ENCODE results near the gene CAMK2A. TPM values are rescaled to one million over a fixed set of nuclear protein-coding genes. Genes with fewer than 3 reads are reported as not detected.

The CAMK2A gene
- total RNA-seq, 1 experiment from 2014 or later: 0.13 TPM

DNA sequence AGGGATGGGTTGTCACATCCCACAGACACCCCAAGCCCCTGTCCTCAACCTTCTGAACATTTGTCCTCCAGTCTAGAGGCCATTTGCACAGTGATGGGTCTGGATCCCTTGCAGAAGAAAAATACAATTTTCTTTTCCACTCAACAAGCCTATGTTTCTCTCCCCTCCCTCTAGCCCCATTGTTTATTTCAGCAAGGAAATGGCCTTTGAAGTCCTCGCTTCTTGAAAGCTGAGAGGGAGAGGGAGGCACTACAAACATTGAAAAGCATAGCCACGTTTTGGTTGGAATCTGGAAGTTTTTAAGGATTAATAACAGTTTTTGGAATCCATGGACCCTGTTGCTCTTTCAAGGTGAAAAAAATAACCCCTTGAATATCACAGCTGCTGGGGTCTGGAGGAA, 37.1 kb upstream of the CAMK2A start:
- POLR2A ChIA-PET (ENCODE audit: unreplicated experiment): no interaction called here
- no peak for TF ChIP-seq EZH2 (IDR thresholded peaks at IDR 0.05; ENCODE audit: low read depth)
- TF ChIP-seq, protein P1, sequence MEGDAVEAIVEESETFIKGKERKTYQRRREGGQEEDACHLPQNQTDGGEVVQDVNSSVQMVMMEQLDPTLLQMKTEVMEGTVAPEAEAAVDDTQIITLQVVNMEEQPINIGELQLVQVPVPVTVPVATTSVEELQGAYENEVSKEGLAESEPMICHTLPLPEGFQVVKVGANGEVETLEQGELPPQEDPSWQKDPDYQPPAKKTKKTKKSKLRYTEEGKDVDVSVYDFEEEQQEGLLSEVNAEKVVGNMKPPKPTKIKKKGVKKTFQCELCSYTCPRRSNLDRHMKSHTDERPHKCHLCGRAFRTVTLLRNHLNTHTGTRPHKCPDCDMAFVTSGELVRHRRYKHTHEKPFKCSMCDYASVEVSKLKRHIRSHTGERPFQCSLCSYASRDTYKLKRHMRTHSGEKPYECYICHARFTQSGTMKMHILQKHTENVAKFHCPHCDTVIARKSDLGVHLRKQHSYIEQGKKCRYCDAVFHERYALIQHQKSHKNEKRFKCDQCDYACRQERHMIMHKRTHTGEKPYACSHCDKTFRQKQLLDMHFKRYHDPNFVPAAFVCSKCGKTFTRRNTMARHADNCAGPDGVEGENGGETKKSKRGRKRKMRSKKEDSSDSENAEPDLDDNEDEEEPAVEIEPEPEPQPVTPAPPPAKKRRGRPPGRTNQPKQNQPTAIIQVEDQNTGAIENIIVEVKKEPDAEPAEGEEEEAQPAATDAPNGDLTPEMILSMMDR (conservative IDR thresholded peaks at IDR 0.05): no peak
- Histone ChIP-seq H3F3A (ENCODE audit: insufficient read depth, low read depth) (peaks cover 10% of the 10 kb centered on the region), H3K9me3 (ENCODE audit: insufficient read depth, low read depth) (no peaks in the 10 kb centered on the region), H3K79me2 (ENCODE audit: low read depth) (no peaks in the 10 kb centered on the region), H3K4me2 (no peak overlapping the region), H3K4me3 (no peak overlapping the region), H3K27me3 (ENCODE audit: insufficient read depth, low read depth) (no peaks in the 10 kb centered on the region), H3K4me1 (replicated peaks; ENCODE audit: insufficient read depth) (peaks cover 17% of the 10 kb centered on the region), H3K9me2 (ENCODE audit: insufficient read depth) (no peaks in the 10 kb centered on the region), H4K20me1 (ENCODE audit: insufficient read depth) (no peaks in the 10 kb centered on the region), H3K27ac (no peak overlapping the region), H2AFZ (no peak overlapping the region), H3K36me3 (ENCODE audit: low read depth) (no peaks in the 10 kb centered on the region)
- intact Hi-C loops (cut with micrococcal nuclease; ENCODE audit: unreplicated experiment): no loop called here
- no TSS peak for BruUV-seq (replicated peaks)
- CTCF ChIA-PET: no interaction called here
- no peak for DNase-seq

DNA sequence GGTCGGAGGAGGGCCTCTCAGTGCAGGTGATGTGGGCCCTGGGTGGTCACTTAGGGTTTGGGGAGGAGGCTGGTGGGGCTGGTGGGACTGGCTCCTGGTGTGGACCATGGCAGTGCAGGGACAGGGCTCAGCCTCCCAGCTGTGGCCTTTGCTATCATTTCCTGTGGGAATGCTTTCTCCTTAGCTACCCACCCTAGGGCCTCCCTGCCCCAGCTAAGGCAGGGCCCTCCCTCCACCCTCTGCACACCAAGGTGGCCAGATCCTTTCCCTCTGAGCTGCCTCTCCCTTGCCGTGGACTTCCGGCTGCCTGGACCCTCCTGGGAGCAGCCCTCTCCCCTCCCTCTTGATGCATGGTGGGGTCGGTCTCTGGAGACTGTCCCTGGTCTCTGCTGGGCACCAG, 35.9 kb upstream of the CAMK2A start:
- no peaks in the 10 kb centered on the region for H3K36me3 ChIP-seq (ENCODE audit: low read depth)
- H3K9me3 ChIP-seq (ENCODE audit: insufficient read depth, low read depth): no peaks in the 10 kb centered on the region
- peaks cover 30% of the 10 kb centered on the region for H3K4me1 ChIP-seq (replicated peaks; ENCODE audit: insufficient read depth)
- no peak for DNase-seq
- no peaks in the 10 kb centered on the region for H4K20me1 ChIP-seq (ENCODE audit: insufficient read depth)
- H3K27me3 ChIP-seq (ENCODE audit: insufficient read depth, low read depth): no peaks in the 10 kb centered on the region
- no peak overlapping the region for H3K4me2 ChIP-seq
- BruUV-seq (replicated peaks): no TSS peak
- ChIA-PET CTCF (no interaction called here), POLR2A (ENCODE audit: unreplicated experiment) (interaction anchor here (0.6 kb wide), 1 partner anchor 16 kb away, joined by 14 read pairs; no protein-coding TSS in a partner anchor)
- TF ChIP-seq, protein P1 (conservative IDR thresholded peaks at IDR 0.05): no peak
- TF ChIP-seq EZH2 (IDR thresholded peaks at IDR 0.05; ENCODE audit: low read depth): no peak
- intact Hi-C loops (cut with micrococcal nuclease; ENCODE audit: unreplicated experiment): no loop called here
- H3K79me2 ChIP-seq (ENCODE audit: low read depth): no peaks in the 10 kb centered on the region
- no peaks in the 10 kb centered on the region for H3K9me2 ChIP-seq (ENCODE audit: insufficient read depth)
- H3F3A ChIP-seq (ENCODE audit: insufficient read depth, low read depth): peaks cover 23% of the 10 kb centered on the region
- no peak overlapping the region for H3K4me3 ChIP-seq
- no peak overlapping the region for H3K27ac ChIP-seq
- H2AFZ ChIP-seq: no peak overlapping the region

GRCh38 chr5:150323819-150324218, 34.2 kb upstream of the CAMK2A start:
- Histone ChIP-seq H3K4me3 (no peak overlapping the region), H3K27ac (no peak overlapping the region), H3K36me3 (ENCODE audit: low read depth) (no peaks in the 10 kb centered on the region), H3F3A (ENCODE audit: insufficient read depth, low read depth) (peaks cover 35% of the 10 kb centered on the region), H3K27me3 (ENCODE audit: insufficient read depth, low read depth) (no peaks in the 10 kb centered on the region), H4K20me1 (ENCODE audit: insufficient read depth) (no peaks in the 10 kb centered on the region), H3K79me2 (ENCODE audit: low read depth) (no peaks in the 10 kb centered on the region), H2AFZ (no peak overlapping the region), H3K4me2 (no peak overlapping the region), H3K9me2 (ENCODE audit: insufficient read depth) (no peaks in the 10 kb centered on the region), H3K4me1 (replicated peaks; ENCODE audit: insufficient read depth) (peaks cover 44% of the 10 kb centered on the region), H3K9me3 (ENCODE audit: insufficient read depth, low read depth) (no peaks in the 10 kb centered on the region)
- BruUV-seq (replicated peaks): no TSS peak
- intact Hi-C loops (cut with micrococcal nuclease; ENCODE audit: unreplicated experiment): loop anchor here (5.0 kb wide), 1 partner anchor 62 kb away; no protein-coding TSS in a partner anchor
- DNase-seq: no peak
- TF ChIP-seq, protein P1 (conservative IDR thresholded peaks at IDR 0.05): no peak
- no peak for TF ChIP-seq EZH2 (IDR thresholded peaks at IDR 0.05; ENCODE audit: low read depth)
- ChIA-PET POLR2A (ENCODE audit: unreplicated experiment) (no interaction called here), CTCF (no interaction called here)
